NCI-H748 (cell line): ENCODE results near the gene KNOP1.
"Not testable (repeated sequence)": the region's sequence is repeated elsewhere in the genome, so short reads cannot be mapped to it uniquely, and the experiment has no call there.

Source experiments
- DNase-seq: peaks from one replicate; lab custom pipeline; 2025; ENCODE audit not compliant: unreplicated experiment; lab: John Stamatoyannopoulos, UW

KNOP1 gene

DNA sequence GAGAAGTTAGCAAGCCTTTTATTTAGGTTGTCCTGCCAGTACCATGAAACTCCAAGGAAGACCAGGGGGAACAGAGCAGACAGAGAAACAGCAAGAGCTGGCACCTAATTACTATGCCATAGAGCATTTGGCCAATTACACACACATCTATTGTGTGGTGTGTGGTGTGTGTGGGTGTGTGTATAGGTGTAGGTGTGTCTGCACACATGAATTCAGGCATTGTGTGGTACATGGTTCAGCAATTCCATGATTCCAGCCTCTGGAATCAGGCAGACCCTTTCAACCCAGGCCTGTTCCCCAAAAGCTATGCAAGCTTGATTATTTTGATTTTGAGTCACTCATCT lies 25.8 kb upstream of the KNOP1 start:
- DNase-seq: no peak

- DNase-seq: no peak
Observed at GRCh38 chr16:19741354-19741753, 23.3 kb upstream of the KNOP1 start.

DNA sequence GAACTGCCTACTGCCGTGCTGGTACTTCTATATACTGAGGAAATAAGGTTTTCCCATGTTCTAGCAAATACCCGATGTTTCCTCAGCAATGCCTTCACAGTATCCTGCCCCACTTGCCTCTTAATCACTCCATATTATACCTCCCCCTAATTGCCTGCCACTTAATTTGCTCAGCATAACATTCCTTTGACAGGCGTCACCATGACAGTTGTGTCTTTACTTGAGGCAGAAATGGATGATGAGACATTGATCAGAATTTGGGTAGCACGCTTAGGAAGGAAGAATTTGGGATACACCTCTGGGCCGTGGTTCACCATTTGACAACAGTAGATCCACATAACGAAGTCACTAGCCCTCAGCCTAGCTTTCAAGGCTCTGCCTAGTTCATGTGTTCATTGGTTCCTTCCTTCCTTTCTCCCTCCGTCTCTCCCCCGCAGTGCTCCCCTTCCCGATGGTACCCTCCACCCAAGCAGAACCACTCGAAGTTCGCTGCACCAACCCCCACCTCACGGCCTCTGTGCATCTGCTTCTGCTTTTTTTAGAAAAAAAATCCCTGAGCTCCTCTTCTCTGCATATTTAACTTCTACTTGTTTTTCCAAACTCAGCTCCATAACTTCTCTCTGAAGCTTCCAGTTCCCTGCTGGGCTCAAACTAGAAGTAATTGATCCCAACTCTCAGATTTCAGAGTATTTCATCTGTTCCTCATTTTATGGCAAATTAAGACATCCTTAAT lies 19.4 kb upstream of the KNOP1 start:
- no peak for DNase-seq

GRCh38 chr16:19735074-19735867 lies 17.2 kb upstream of the KNOP1 start:
- no peak for DNase-seq

- no peak for DNase-seq
Observed at GRCh38 chr16:19733551-19733950, 15.5 kb upstream of the KNOP1 start.

- no peak for DNase-seq
Observed at GRCh38 chr16:19728636-19728965, 10.6 kb upstream of the KNOP1 start.

DNA sequence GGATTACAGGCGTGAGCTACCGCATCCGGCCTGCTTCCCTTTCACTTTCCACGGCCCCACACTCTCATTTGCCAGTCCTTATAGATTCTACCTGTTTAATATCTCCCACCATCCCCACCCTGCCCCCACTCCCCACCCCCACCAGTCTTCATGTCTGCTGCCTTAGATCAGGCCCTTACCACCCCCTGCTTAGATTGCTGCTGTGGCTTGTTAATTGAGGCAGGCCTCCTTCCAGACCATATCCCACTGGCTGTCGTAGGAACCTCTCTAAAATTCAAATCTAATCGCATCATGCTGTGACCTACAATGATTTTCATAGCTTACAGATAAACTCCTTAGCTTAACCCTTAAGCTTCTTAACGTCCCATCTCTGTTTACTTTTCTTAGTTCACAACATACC lies 5.0 kb upstream of the KNOP1 start:
- no peak for DNase-seq

DNA sequence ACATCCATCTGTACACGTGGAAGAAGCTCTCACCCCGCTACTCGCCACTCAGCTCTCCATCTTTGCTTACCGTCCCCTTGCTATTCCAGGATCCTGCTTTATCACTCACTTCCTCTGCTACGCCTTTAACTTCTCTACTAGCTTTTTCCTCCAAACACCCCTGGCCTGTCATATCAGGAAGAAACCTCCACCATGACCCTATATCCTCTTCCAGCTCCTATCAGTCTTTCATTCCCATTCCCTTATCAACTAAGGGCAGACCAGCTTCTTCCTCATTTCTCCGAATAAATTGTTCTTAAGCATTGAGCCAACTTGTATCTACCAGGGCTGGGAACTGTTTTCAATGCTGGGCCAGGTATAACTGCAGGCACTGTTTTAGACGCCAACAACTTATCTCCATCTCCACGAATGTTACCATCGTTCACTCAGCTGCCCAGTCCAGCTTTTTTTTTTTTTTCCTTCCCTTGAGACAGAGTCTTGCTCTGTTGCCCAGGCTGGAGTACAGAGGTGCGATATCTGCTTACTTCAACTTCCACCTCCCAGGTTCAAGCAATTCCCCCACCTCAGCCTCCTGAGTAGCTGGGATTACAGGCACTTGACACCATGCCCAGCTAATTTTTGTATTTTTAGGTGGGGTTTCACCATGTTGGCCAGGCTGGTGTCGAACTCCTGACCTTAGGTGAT lies 4.4 kb upstream of the KNOP1 start:
- DNase-seq: no peak

- peak; percentile 53 for DNase-seq
Observed at GRCh38 chr16:19718624-19718965, 568 bp upstream of the KNOP1 start.

- no peak for DNase-seq
Observed at GRCh38 chr16:19717314-19717713, 713 bp downstream of the KNOP1 start.

- not testable (repeated sequence) for DNase-seq
Observed at GRCh38 chr16:19716728-19717127, 1.3 kb downstream of the KNOP1 start.

DNA sequence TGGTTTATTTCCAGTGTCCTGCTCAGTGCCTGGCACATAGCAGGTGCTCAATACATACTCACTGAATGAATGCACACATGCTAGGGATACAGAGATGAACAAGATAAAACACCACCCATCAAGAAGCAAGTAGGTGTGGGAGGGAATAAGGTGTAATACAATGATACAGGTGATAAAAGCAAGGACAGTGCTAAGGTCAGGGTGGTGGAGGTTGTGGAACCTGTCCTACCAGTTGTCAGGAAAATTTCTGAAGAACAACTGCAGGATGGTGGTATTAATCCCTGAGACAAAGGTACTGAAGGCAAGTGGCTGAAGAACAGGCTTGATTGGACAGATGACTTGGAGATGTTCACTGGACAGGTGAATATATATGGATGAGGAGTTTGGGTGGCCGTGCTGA lies 1.8 kb downstream of the KNOP1 start:
- DNase-seq: peak; percentile 23

DNA sequence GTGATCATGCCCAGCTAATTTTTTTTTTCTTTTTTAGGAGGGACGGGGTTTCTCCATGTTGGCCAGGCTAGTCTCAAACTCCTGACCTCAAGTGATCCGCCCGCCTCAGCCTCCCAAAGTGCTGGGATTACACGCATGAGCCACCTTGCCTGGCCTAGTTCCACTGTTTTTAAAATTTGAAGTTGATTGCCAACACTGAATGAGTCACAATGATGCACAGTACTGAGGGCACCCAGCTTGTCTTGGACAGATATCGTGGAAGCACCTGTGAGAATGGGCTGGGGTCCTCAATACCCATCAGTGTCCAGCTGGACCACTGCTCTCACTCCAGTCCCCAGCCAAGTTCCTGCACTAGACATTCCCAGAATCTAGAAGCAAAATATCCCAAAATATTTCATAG lies 2.5 kb downstream of the KNOP1 start:
- no peak for DNase-seq

- no peak for DNase-seq
Observed at GRCh38 chr16:19713697-19714096, 4.3 kb downstream of the KNOP1 start.

DNA sequence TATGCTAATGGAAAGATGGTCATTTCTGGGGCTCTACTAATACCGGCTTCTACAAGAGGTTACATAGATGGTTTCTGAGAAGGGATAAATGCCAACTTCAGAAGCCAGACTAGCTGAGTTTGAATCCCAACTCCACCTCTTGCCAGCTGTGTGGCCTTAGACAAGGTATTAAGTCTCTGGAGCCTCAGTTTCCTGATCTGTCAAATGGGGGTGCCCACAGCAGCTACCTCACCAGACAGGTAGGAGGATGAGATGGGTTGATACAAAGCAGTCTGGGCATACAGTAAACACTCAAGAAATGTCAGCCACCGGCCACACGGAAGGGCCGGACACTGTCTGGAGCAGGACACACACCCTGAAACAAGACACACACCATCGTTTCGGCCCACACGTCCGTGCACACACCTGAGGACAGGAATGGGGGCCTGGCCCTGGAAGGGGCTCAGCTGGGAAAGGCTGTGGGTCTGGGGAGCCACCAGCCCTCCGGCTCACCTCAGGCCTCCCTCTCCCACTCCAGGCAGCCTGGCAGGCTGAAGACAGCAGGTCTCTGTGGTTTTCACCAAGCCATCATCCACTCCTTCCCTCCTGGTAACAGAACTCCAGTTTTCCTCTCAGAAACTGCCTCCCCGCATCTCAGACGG lies 5.5 kb downstream of the KNOP1 start:
- DNase-seq: no peak

DNA sequence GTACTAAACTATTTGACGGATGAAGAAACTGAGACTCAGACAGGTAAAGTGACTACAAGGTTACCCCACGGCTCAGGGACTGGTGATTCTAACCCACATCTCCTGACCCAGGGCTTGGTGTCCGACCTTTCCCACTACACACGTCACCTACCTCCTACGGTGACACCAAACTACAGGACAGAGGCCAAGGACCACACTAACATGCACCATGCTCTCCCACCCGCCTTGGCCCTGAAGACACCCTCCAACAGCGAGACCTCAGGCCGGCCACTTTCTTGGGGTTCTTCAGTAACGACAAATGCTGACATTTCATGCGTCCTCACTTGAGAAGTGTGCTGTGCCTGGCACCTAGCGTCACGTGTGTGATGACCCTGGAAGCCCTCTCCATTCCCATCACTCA lies 6.4 kb downstream of the KNOP1 start:
- no peak for DNase-seq

DNA sequence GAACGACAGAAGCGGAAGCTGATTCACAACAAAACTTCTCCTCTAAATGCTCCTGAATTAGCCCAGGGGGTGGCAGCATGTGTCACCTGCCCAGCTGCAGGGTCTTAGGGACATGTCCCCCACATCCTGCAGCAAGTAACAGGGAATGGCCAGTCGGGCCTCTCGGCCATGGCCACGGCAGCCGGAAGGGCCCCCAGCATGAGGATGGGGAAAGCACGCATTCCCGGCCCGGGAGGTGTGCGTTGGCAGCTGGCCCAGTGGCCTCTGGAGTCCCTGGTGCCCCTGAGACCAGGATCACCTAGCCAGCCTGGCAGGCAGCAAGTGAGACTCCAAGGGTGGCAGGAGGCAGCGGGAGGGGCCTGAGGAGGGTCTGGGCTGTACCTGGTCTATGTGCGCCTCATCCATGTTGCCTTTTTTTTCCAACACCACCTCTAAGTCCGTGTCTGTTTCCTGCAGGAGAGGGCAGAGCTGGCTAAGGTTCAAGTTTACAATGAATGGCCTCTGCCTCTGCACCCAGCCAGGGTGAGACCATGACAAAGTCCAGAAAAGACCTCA lies 7.0 kb downstream of the KNOP1 start:
- DNase-seq: no peak

DNA sequence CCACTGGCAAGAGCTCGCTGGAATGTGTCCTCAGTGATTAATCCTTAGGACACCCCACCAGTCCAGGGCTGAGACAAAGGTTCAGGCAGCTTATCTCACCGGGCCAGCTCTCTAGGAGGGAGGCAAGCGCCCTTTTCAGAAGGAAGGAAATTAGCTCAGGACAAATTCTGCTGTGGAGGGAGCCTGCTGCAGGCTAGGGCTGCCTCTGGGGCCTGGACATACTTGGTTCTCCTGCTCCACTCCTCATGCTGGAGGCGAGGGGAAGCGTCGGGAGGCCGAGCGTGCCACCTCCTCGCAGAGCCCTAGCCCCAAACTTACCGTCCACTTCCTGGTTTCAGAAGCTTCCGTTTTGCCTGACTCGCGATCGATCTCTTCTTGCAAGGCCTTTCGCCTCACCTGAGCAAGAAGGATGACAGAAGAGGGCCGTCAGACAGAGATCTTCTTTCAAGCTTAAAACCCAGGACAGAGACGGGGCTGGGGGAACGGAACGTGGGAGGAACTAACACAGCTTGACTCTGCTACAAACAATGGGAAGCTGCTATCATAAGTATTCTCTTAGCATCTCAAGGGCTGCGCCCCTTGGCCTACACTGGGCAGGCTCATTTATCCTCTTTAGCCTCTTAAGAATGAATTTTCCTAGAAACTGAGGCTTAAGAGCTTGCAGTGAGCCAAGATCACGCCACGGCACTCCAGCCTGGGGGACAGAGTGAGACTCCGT lies 7.7 kb downstream of the KNOP1 start:
- no peak for DNase-seq

- DNase-seq: no peak
Observed at GRCh38 chr16:19709381-19710136, 8.5 kb downstream of the KNOP1 start.
